K562 (cell line): ENCODE measurements around the gene DIPK1B. TPM values are rescaled to one million over a fixed set of nuclear protein-coding genes. Genes with fewer than 3 reads are reported as not detected.

Experiments
- ATAC-seq: fragments of 200-7000 bp; cut with Tn5 transposase; 3 replicates; pipeline ENCODE4 v1.9.1; 2020; ENCODE audit warnings: moderate library complexity
- BruUV-seq: library from RNA; stranded (reverse); fragments of 400-500 nt; replicated peaks from 2 replicates; lab custom pipeline; 2021; lab: Mats Ljungman, UMichigan
- CTCF ChIA-PET: fragments of 300-600 bp; formaldehyde crosslinking; extraction: SDS; loops from one replicate; lab custom pipeline; 2021; ENCODE audit warnings: low intra/inter-chr PET ratio; lab: Yijun Ruan, JAX
- POLR2A ChIA-PET: fragments of 300-600, 350-650 bp; sonication (Branson Sonifier 250); formaldehyde crosslinking; extraction: SDS; loops from one replicate; lab custom pipeline; 2021; ENCODE audit warnings: antibody characterized with exemption, inconsistent platforms; lab: Yijun Ruan, JAX
- DNase-seq, 4 experiments: peaks; one replicate each; pipeline versions ENCODE4 v3.0.0 to v3.0.0-alpha.2; 2011 to 2018; ENCODE audit warnings: low spot score in 3 of 4, mixed read lengths in 3 of 4; ENCODE audit errors: extremely low read depth in 1 of 4
- FAIRE-seq: peaks from 2 replicates; lab custom pipeline; 2011; peaks lifted over from hg19 to GRCh38; lab: Jason Lieb, UNC
- H2AFZ ChIP-seq: 2 replicates; pipeline ENCODE4 v1.6.0; 2011; ENCODE audit warnings: low read depth, low read length, control low read depth, inconsistent platforms
- H3K27ac ChIP-seq: fragments of 200-600 bp; 3 replicates; pipeline ENCODE4 v1.8.0; 2011; ENCODE audit warnings: low read depth, mild to moderate bottlenecking, control low read depth, inconsistent platforms, low read length, moderate library complexity, mixed read lengths; ENCODE audit errors: extremely low read depth
- H3K27me3 ChIP-seq, 2 experiments: fragments of 300-600 bp in 1 of 2; 2 replicates in 1 of 2; 3 replicates in 1 of 2; pipeline versions ENCODE4 v1.6.0 to v1.8.0; 2011; ENCODE audit warnings: inconsistent platforms in 2 of 2, low read length in 2 of 2, mild to moderate bottlenecking in 1 of 2, mixed read lengths in 1 of 2, moderate library complexity in 1 of 2; ENCODE audit not compliant: control insufficient read depth in 2 of 2, insufficient read depth in 2 of 2
- H3K36me3 ChIP-seq: fragments of 300-600 bp; 3 replicates; pipeline ENCODE4 v1.8.0; 2011; ENCODE audit warnings: mild to moderate bottlenecking, low read length, inconsistent platforms; ENCODE audit not compliant: control insufficient read depth, insufficient read depth
- H3K4me1 ChIP-seq, 2 experiments: fragments of 200-600 bp in 1 of 2; replicated peaks in 1 of 2; 2 replicates in 1 of 2; 3 replicates in 1 of 2; pipeline versions ENCODE4 v1.5.1 to v1.8.0; 2011; ENCODE audit warnings: inconsistent platforms in 2 of 2, low read length in 2 of 2, mild to moderate bottlenecking in 1 of 2, mixed read lengths in 1 of 2, moderate library complexity in 1 of 2; ENCODE audit not compliant: control insufficient read depth in 2 of 2, insufficient read depth in 2 of 2
- H3K4me2 ChIP-seq: 2 replicates; pipeline ENCODE4 v1.6.1; 2011; ENCODE audit warnings: low read length, control low read depth, inconsistent platforms, mixed read lengths; ENCODE audit not compliant: insufficient read depth
- H3K4me3 ChIP-seq: fragments of 200-600 bp; sonication (generic), shearing (Covaris generic); 2 replicates; pipeline ENCODE4 v1.5.1; 2016; ENCODE audit warnings: control low read depth, inconsistent platforms
- H3K79me2 ChIP-seq: fragments of 200-600 bp; 3 replicates; pipeline ENCODE4 v1.8.0; 2011; ENCODE audit warnings: low read length, inconsistent platforms; ENCODE audit not compliant: control insufficient read depth, insufficient read depth
- H3K9ac ChIP-seq, 2 experiments: 2 replicates each; pipeline versions ENCODE4 v1.6.0 to v1.6.1; 2011; ENCODE audit warnings: low read depth in 2 of 2, low read length in 2 of 2, control low read depth in 1 of 2, inconsistent platforms in 1 of 2, mild to moderate bottlenecking in 1 of 2, mixed read lengths in 1 of 2; ENCODE audit not compliant: insufficient read depth in 1 of 2
- H3K9me1 ChIP-seq: one replicate; pipeline ENCODE4 v1.6.0; 2011; ENCODE audit warnings: inconsistent platforms, mild to moderate bottlenecking, low read length, moderate library complexity; ENCODE audit not compliant: control insufficient read depth, insufficient read depth
- H3K9me3 ChIP-seq: replicated peaks from 2 replicates; pipeline ENCODE4 v1.5.1; 2011; ENCODE audit warnings: low read depth, low read length, inconsistent platforms; ENCODE audit not compliant: control insufficient read depth, insufficient read depth
- H4K20me1 ChIP-seq: replicated peaks from 2 replicates; pipeline ENCODE4 v1.6.1; 2011; ENCODE audit warnings: low read length, inconsistent platforms, mixed read lengths; ENCODE audit not compliant: control insufficient read depth, insufficient read depth
- HIVEP1 ChIP-seq: fragments of 250-450 bp; sonication (Bioruptor Pico); IDR thresholded peaks from 2 replicates; pipeline ENCODE4 v1.4.0; 2020; ENCODE audit warnings: mild to moderate bottlenecking
- JUN ChIP-seq, 2 experiments: sonication (generic) in 1 of 2; formaldehyde crosslinking in 1 of 2; IDR thresholded peaks; 2 replicates each; pipeline versions ENCODE4 v1.6.1 to v1.8.0; 2012 to 2022; ENCODE audit warnings: borderline replicate concordance in 2 of 2, mild to moderate bottlenecking in 2 of 2, improper control_type of control experiment in 1 of 2, low read depth in 1 of 2, low read length in 1 of 2, missing genetic modification reagents in 1 of 2
- NFXL1 ChIP-seq: fragments of 450-650 bp; formaldehyde crosslinking; IDR thresholded peaks from 2 replicates; pipeline ENCODE4 v1.4.0; 2021; ENCODE audit warnings: mild to moderate bottlenecking
- POLR2G ChIP-seq: fragments of 200-400 bp; formaldehyde crosslinking; IDR thresholded peaks from 2 replicates; pipeline ENCODE4 v1.6.1; 2017; ENCODE audit warnings: low read depth, mild to moderate bottlenecking, antibody characterized with exemption, low read length, moderate library complexity
- RBM34 ChIP-seq: fragments of 200-400 bp; formaldehyde crosslinking; IDR thresholded peaks from 2 replicates; pipeline ENCODE4 v1.6.1; 2018; ENCODE audit warnings: low read length, borderline replicate concordance; ENCODE audit not compliant: insufficient read depth
- SIRT6 ChIP-seq: IDR thresholded peaks from one replicate; pipeline ENCODE4 v1.6.1; 2012; ENCODE audit warnings: low read depth, mild to moderate bottlenecking, control low read depth, inconsistent platforms, low read length, moderate library complexity
- WGBS: fragments of 100-300 bp; shearing (Covaris generic); methylation state at CpG from one replicate; pipeline ENCODE4 v1.1.6; 2016; ENCODE audit warnings: low coverage, mixed read lengths; ENCODE audit not compliant: insufficient coverage; ENCODE audit errors: missing lambda C conversion rate; 5-methylcytosine and 5-hydroxymethylcytosine counted together
- in situ Hi-C: fragments of 300-500 bp; cut with MboI; formaldehyde crosslinking; loops from 4 replicates; pipeline ENCODE4 v1.15.0; 2018; ENCODE audit warnings: inconsistent platforms, mixed read lengths
- intact Hi-C: fragments of 100-400 bp; cut with micrococcal nuclease; formaldehyde crosslinking; loops from 2 replicates; pipeline ENCODE4 v1.14.2; 2022
- polyA plus RNA-seq, 8 experiments: library from polyadenylated mRNA; depleted of rRNA in 4 of 8; stranded (reverse) in 5 of 8; unstranded in 3 of 8; fragments of >200 nt; fragmentation: Nextera tagmentation in 2 of 8; fragmentation: Illumina TruSeq in 1 of 8; extraction: Ambion mirVana in 2 of 8; extraction: Trizol in 1 of 8; gene quantifications; 2 replicates each; pipeline versions ENCODE4 v1.2.1 to v1.2.3, GENCODE V29; 2011 to 2014; ENCODE audit warnings: inconsistent platforms in 1 of 8, missing spikeins in 1 of 8
- total RNA-seq, 7 experiments: library from RNA; depleted of rRNA in 6 of 7; stranded (reverse); fragments of >200 nt in 6 of 7; fragmentation: Illumina TruSeq in 2 of 7; extraction: Trizol in 2 of 7; gene quantifications; 2 replicates each; pipeline versions ENCODE4 v1.2.1 to v1.2.3, GENCODE V29; 2011 to 2021; ENCODE audit warnings: low replicate concordance in 1 of 7

DIPK1B gene
- total and polyA plus RNA-seq, 9 of the 15 experiments (the other 6 are each of a cell fraction or from before 2014, with no cell fraction given), result 0.08 to 22.3 (median 5.9) TPM

- no peak for ATAC-seq
- no peaks in the 10 kb centered on the region for H3K9me3 ChIP-seq
- no peaks in the 10 kb centered on the region for H3K9me1 ChIP-seq
- FAIRE-seq, result no peak
- WGBS, result 63% methylated on average over 8 of the region's 8 CpGs
- H3K4me3 ChIP-seq, result no peak overlapping the region
- TF ChIP-seq HIVEP1, result no peak
- no peak for TF ChIP-seq JUN (IDR thresholded peaks at IDR 0.05; ENCODE audit: borderline replicate concordance, low read depth, low read length)
- no peak for TF ChIP-seq JUN (CRISPR knock-in tag; IDR thresholded peaks at IDR 0.05; ENCODE audit: borderline replicate concordance)
- TF ChIP-seq SIRT6, result no peak
- peak; percentile 17; the same call in 1 of the 2 replicates for TF ChIP-seq POLR2G
- no peak for TF ChIP-seq NFXL1 (CRISPR knock-in tag)
- no peak for TF ChIP-seq RBM34
- H3K4me1 ChIP-seq, result peaks cover 10 to 70% of the 10 kb centered on the region in 2 experiments; a peak in 4 of 5 replicates
- H3K36me3 ChIP-seq, result peaks cover 4% of the 10 kb centered on the region; the same call in 1 of the 3 replicates
- H3K79me2 ChIP-seq, result peaks cover 12% of the 10 kb centered on the region
- ChIA-PET CTCF (no interaction called here), POLR2A (interaction anchor here (0.7 to 3.7 kb wide), 4 partner anchors 9 to 13 kb away, joined by 3 to 44 read pairs (median 18); no protein-coding TSS in a partner anchor)
- no peak for DNase-seq
- H3K4me2 ChIP-seq, result no peak overlapping the region
- no peak overlapping the region for H3K27ac ChIP-seq
- in situ Hi-C loops (no loop called here), intact Hi-C loops (no loop called here)
- H4K20me1 ChIP-seq, result no peaks in the 10 kb centered on the region
- H2AFZ ChIP-seq, result no peak overlapping the region
- no TSS peak for BruUV-seq
- H3K27me3 ChIP-seq, result no peaks in the 10 kb centered on the region
- peak overlapping the region in 1 of 2 experiments; percentile 76; a peak in 2 of 4 replicates for H3K9ac ChIP-seq
Observed at GRCh38 chr9:136714893-136715274, 2.5 kb downstream of the DIPK1B start.
